Uterus (tissue), 2 donors: Measurements from ENCODE around the gene USP44.

Experiments
- CTCF ChIP-seq, 4 experiments: fragments of 200-600 bp in 2 of 4; fragments of 450-650 bp in 2 of 4; sonication (generic) in 2 of 4; IDR thresholded peaks; one replicate each; pipeline ENCODE4 v1.5.1; 2016 to 2019; ENCODE audit warnings: antibody characterized with exemption in 4 of 4, mild to moderate bottlenecking in 2 of 4, moderate library complexity in 1 of 4
- POLR2A ChIP-seq, 2 donors: fragments of 450-650 bp; IDR thresholded peaks; one replicate each; pipeline ENCODE4 v1.6.1; 2016; ENCODE audit warnings: antibody characterized with exemption in 2 of 2, mild to moderate bottlenecking in 1 of 2, moderate library complexity in 1 of 2

DNA sequence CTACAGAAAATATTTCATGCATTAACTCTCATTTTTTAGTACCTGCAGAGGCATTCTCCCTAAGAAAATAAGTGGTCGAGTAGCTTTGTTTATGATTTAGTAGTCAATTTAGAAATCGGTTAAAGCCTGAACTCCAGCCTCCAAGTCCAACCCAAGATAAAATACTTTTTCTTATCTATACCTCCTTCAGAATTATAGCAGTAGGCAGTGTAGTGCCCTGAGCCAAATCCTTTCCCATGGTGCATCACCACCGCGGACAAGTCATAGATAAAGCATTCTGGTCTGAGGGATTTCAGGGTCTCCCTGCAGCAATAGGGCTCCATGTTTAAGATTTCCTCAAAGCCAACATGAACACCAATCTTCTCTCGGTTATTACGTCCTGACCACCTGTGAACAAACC, 30.5 kb downstream of the USP44 start:
- no peak for TF ChIP-seq CTCF (IDR thresholded peaks at IDR 0.05)
- no peak for TF ChIP-seq POLR2A (IDR thresholded peaks at IDR 0.05)
